ENCODE data around the gene ZC3H4.
A peak's percentile ranks its signal among the peaks of the same experiment; 100 is the strongest.
"Not testable (repeated sequence)": the region's sequence is repeated elsewhere in the genome, so short reads cannot be mapped to it uniquely, and the experiment has no call there.

ZC3H4 gene

DNA sequence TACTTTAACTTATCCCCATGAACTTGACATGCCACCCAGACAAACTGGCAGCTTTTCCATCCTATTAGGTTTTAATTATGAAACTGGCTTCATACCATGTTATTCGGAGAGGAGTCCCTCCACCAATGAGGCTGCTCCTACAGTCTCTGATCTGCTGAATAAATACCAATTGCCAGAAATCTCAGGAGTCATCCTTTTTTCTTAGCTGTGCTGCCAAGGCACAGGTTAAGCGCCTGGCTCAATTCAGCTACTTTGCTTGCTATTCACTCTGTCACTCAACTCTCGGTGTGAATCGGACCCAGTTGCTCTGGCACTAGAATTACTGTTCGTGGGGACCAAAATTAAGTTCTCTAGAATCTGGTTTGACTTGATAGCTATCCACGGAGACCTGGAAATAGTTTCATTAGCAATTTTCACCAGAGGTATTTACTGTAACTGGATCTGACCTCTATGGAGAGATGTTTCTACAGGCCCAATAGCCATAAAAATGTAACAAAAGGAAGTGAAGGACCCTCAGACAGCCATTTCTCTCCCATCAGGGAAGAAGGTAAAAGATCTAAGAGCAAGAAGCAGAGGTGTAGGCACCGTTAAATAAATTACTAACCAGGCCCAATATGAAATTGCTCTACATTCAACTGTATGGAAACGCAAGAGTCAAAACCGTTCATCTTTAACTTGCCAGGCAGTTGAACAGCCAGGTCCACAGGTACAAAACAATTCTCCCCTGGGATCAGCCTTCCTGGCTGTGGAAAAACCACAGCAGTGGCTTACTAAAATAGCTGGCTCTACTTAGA, 5.4 kb downstream of the ZC3H4 start:
- DNase-seq (ENCODE audit: low read depth in 2 of 2), result no peak

GRCh38 chr19:47107202-47107952, 6.2 kb downstream of the ZC3H4 start:
- peak in 1 of 2 donors; percentile 24 for DNase-seq (ENCODE audit: low read depth in 2 of 2)

- DNase-seq (ENCODE audit: low read depth in 2 of 2), result no peak
Observed at GRCh38 chr19:47106821-47107201, 6.8 kb downstream of the ZC3H4 start.

- no peak for DNase-seq (ENCODE audit: low read depth in 2 of 2)
Observed at GRCh38 chr19:47105874-47106273, 7.7 kb downstream of the ZC3H4 start.

DNA sequence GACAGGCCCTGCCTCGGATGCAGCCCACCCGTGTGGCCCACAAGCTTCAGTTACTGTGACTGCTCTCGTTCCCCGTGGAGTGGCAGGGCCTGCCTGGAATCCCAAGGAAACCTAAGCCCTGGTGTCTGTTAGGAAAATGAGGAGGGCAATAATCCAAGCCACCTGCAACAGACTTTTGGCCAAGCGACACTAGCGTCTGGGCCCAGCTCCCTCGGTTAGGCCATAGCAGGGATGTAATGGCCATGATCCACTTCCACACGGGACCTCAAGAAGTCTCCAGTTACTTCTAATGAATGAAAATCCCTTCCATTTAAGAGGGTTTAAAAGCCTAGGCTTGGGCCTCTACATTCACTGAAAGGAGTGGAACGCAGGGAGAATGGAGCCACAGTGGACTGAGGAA, 8.9 kb downstream of the ZC3H4 start:
- no peak for DNase-seq (ENCODE audit: low read depth in 2 of 2)

DNA sequence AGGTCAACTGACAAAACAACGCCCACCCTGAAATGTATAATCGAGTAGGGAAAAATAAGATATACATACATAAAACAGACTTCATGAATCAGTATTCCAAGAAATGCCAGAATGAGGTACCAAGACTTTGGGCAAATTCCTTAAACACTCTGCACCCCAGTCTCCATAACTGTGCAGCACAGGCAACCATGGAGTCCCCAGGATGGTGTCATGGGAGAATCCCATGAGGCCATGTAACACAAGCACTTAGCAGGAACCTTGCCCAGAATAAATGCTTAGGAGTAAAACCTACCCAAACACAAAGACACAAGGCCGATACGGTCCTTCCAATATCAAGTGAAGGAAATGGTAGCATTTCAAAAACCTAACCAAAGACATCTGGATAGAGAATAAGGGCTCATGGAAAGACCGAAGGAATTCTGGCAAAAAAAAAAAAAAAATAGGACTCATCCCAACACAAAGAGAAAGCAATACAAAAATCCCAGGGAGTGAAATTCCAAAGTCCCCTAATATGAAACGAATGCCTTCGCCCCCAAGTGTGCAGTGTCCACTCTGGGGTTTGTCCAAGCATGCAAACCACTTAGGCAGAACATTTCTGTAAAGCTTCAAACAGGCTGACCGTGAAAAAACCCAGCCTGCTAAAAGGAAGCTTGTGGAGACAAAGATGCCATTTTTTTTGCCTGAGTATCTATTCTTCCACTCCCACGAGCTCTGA, 11.1 kb downstream of the ZC3H4 start:
- DNase-seq (ENCODE audit: low read depth in 2 of 2), result no peak

DNA sequence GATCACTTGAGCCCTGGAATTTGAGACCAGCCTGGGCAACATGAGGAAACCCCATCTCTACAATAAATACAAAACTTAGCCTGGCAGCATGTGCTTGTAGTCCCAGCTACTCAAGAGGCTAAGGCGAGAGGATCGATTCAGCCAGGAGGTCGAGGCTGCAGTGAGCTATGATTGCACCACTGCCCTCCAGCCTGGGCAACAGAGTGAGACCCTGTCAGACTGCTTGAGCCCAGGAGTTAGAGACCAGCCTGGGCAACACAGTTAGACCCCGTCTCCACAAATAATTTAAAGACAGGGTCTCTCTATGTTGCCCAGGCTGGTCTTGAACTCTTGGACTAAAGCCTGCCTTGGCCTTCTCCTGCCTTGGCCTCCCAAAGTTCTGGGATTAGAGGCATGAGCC, 12.5 kb downstream of the ZC3H4 start:
- not testable (repeated sequence) for DNase-seq (ENCODE audit: low read depth in 2 of 2)

DNA sequence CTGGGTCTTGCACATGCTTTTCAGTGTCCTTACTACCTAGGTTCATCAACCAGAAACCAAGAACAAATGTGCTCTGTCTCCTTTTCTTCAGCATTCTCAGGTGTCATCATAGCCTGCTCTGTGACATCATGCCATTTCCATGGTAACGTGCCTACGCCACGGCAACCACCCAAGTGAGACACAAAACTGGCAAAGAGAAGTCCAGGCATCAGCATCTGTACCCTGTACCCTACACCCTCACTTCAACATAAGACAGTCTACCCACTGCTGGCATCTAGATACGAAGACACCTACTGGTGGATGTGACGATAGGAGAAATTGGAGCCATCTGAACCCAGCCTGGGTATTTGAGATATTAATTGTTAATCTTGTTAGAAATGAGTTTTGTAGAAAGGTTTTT, 13.3 kb downstream of the ZC3H4 start:
- no peak for DNase-seq (ENCODE audit: low read depth in 2 of 2)

DNA sequence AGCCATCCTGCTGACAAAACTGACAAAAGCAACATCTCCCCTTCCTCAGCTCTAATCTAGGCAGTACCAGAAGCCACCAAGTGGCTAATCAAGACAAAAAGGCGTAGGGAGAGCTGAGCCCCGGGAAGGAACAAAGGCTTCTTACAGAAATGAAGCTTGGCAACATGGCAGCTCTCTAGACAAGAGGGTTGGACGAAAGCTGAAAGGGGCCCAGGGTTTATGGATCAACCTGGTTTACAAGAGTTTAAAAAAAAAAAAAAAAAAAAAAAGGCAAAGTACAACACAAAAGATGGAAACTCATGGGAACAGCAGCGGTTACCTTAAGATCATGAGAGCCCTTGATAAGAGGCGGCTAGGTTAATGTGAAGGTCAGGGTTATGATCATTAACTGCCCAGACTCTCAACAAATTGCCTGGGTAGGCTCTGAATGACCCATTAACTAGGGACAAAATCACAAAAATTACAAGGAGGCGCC, 14.0 kb downstream of the ZC3H4 start:
- DNase-seq (ENCODE audit: low read depth in 2 of 2), result no peak

DNA sequence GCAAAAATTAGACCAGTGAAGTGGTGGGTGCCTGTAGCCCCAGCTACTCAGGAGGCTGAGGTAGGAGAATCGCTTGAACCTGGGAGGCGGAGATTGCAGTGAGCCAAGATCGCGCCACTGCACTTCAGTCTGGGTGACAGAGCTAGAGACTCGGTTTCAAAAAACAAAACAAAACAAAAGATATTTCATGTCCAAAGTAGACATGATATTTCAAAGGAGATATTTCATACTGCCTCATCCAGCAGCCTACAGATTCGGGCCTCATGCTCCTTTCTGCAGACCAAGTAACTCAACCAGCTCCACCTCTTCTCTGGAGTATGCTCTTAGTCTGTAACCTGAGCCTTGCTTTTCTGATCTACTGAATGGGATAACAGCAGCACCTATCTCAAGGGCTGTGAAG, 15.0 kb downstream of the ZC3H4 start:
- DNase-seq (ENCODE audit: low read depth in 2 of 2), result no peak

DNA sequence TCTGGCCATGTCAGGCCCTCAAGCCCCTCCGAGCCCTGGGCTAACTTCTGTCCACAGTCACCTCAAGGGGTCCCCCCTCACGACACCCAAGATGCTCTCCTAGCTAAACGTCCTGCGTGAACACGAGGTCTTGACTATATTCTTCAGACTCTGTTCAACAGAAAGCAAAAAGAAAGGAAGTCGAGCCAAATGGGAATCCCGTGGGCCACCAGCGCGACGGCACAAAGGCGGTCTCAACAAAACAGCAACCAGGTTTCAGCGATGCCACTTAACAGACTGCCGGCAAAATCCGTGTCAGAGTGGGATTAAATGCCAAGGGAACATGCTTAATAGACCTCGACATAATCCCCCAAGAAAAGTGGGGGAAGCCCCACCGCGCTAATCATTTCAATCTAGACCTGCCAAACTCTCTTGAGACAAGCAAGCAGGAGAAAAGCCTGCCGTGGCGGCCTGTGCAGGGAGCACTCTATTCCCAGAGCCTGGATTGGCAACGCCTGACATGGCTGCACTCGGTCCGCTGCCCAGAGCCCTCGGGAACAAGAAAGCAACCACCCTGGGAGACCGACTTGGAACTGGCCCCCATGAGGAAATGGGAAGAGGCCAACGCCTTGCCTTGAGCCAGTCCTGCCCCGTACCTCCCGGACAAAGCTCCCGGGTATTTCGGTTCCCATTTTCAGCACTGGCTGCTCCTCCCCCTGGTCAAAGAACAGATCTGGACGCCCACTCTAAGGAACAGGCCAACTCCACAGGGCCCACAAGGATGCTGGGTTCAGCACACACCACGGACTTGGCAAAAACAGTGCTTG, 16.0 kb downstream of the ZC3H4 start:
- DNase-seq (ENCODE audit: low read depth in 2 of 2), result no peak

DNA sequence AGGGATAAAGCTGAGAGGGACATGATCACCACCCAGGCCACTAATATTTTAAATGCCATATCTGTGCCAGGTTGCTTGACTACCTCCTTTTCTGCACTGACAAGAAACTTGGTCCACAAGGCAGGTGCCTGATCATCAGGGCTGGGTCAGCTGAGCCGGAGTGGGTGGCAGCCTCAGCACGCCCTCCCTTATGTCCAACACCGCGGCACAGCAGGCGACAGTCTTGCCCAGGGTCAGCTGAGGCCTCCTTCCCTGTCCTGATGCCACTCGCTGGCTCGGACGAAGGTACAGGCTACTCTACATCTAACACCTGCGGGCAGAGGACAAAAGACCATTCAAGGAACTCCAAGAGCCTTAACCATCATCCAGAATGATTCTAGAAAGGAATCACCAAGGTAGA, 16.9 kb downstream of the ZC3H4 start:
- DNase-seq (ENCODE audit: low read depth in 2 of 2), result no peak

DNA sequence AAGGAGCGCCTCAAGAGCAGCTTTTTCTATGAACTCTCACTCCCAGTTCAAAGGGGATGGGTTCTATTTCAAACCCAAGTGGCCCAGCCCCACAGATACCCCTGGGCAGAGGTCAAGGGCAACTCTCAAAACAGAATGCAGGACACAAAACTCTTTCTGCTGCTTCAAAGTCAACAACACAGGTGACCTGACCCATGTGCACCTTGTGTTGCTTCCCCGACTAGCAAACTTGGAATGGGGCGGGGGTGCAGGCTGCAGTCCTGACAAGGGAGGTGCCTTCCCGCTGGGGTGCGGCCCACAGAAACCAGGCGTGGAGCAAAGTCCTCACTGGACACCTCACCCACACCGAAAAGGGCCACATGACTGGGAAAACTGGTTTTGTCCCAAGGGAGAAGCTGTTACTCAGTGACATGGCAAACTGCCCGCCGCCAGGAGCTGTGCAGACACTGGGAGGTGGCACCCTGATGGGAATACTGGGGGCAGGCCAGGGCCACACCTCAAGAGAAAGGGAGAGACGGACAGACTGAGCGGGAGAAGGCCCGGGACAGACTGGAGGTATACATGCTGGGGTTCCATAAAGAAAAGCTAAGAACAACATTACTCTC, 17.4 kb downstream of the ZC3H4 start:
- DNase-seq (ENCODE audit: low read depth in 2 of 2), result no peak

DNA sequence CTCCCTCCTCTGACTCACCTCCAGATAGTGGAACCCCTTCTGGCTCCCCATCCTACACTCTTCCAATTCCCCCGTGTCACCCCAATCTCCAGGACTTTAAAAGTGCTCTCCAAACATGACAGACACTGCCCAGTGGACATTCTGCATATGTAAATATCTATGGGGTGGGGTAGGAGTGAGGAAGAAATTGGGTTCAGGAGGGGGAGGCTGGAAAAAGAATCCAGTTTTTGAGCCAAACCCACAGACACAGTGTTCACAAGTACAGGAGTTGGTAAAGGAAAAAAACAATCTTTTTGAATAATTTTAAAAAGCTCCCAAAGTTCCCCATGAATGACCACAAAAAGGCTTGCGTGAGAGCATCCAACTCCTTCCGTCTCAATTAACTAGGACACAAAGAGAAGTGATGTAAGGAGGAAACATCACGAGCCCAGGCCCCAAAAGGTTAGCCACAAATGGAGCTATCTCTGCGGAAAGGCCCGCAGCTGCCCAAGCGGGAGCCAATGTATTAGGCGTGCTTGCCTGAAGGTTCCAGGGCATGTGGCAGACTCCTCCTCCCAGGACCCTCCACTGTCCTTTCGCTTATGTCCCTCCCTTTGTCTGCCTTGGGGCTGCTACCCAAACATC, 18.0 kb downstream of the ZC3H4 start:
- DNase-seq (ENCODE audit: low read depth in 2 of 2), result no peak

- DNase-seq (ENCODE audit: low read depth in 2 of 2), result no peak
Observed at GRCh38 chr19:47094557-47095475, 18.8 kb downstream of the ZC3H4 start.

DNA sequence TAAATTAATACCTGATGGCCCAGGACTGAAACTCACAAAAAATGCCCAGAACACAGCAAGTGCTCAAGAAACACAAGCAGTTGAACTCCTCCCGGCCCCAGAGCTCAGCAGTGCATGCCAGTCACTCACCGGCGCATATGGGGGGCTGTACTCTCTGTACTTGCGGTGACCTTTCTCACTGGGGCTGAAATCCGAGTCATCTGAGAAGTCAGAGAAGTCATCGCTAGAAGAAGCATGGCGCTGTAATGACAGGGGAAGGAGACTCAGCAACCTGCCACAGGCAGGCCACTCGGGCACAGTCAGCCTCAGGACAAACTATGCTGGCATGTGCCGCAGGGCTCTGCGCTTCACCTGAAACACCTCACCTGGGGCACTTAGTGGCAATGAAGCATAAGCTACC, 19.7 kb downstream of the ZC3H4 start:
- no peak for DNase-seq (ENCODE audit: low read depth in 2 of 2)

DNA sequence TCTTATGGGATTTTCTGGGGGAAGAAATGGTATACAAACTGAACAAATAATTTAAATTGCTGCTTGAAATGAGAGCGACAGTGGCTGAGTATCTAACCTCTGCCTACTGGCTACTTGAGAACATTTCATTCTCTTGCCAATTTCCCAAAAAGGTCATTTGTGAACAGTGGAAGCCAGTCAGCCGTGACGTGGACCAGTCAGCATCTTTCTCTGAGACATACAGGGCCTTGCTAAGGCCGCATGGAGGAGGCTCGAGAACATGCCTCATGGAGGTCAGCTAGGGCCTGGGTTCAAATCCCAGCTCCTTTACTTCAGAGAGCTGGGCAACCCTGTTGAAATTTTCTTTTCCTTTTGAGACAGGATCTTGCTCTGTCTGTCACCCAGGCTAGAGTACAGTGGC, 20.3 kb downstream of the ZC3H4 start:
- DNase-seq (ENCODE audit: low read depth in 2 of 2), result no peak

DNA sequence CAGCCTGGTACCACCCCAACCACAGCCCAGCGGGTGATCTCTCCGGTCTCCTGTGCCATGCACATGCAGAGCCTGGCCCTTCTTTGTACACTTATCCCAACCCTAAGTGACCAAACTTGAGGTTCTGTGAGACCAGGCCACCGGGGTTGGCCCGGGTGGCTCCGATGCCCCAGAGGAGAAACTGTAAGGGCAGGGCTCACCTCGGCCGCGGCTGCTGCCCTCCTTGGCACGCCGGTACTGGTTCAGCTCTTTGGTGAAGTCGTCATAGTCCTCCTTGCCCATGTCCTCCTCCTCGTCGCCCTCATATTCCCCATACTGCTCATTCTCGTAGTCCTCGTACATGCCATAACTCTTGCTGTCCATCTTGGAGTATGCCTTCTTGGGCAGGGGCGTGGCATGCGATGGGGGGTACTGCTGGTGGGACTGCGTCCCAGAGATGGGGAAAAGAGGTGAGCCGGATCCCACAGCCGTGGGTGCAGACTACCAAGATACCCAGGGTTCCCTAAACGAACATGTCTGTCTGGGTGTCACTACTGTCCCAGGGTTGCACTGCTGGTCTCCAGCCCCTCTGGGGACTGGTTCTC, 23.7 kb downstream of the ZC3H4 start:
- no peak for DNase-seq (ENCODE audit: low read depth in 2 of 2)

GRCh38 chr19:47086280-47086679, 27.3 kb downstream of the ZC3H4 start:
- DNase-seq (ENCODE audit: low read depth in 2 of 2), result no peak

Data from stimulated activated CD8-positive, alpha-beta memory T cell treated with anti-CD3 and anti-CD28 coated beads, Interleukin-15, amount 100 ng/mL, for 4 hours (primary cell).